Activated CD8-positive, alpha-beta memory T cell treated with anti-CD3 and anti-CD28 coated beads for 48 hours (primary cell): ENCODE measurements around the gene FYN.

Experiments
- DNase-seq, 3 experiments: peaks; one replicate each; pipeline ENCODE4 v3.0.0-alpha.2; 2020; ENCODE audit warnings: low read depth in 2 of 3, low spot score in 2 of 3

The FYN gene

DNA sequence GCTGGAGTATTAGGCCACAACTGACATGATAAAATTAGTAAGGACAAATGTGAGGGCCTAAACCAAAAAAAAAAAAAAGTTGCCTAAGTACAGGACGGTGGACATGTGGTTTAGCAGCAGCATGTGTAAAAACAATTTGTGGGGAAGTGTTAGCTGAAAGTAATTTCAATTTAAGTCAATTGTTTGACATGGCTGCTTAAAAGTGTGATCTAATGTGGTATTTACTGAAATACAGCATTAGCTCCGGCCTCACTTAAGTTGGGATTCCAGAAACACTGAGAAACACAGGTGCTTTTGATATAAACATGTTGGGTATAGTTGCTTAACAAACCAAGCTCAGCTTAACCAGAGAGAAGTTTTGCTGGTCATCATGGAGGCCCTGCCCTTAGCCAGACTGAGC lies 119.7 kb downstream of the FYN start:
- DNase-seq = no peak

DNA sequence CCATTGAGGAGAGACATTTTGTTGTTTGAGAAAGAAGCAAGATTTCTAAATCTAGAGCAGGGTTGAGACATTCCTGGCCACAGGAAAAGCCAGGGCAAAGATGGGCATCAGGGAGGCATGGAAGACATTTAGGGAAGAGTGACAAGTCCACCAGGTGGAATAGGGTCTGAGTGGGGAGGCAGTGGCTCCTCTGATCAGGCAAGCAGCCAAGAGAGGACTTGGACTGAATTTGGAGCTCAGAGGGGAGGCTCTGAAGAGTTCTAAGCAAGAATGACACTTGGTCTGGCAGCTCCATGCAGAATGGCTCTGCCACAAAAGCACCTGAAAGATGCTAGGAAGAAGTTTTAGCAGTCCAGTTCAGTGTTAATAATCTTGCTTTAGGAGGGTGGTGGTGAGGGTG lies 120.8 kb downstream of the FYN start:
- DNase-seq = no peak

DNA sequence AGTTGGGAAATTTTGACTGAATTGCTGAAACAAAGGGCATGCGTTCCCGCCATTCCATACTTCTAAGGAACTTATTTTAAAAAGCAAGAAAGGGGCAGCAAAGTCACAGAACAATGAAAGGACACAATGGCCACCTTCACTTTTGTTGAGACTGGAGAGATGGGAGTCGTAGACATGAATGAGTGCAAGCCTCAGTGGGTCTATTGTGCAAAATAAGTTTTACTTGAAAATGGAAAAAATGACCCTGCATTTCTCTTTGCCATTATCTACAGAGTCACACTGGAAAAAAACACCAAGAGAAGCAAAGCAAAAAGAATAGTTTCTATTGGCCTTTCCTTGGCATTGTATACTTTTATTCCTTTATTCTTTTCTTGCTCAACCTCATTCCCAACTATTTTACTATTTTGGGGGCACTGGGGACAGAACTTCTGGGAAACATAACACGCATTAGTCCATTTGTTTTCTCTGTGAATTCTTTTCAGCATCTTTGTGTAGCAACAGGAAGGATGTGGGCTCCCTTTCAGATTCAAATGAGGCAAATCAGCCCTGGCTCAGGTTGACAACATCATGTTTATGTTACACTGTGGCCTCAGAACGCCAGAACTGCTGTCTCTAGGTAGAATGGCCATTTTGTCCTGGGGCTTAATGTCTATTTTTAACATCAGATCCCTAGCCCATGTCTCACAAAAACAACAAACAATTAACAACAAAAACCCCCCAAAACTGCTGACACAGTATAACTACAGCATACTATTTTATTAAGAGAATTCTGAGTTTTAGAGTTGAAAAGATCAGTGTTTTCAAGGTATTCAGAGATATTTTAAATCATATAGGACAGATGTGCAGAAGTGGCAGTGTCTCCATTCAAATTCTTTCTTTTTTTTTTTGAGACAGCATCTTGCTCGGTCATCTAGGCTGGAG lies 122.2 kb downstream of the FYN start:
- no peak for DNase-seq

DNA sequence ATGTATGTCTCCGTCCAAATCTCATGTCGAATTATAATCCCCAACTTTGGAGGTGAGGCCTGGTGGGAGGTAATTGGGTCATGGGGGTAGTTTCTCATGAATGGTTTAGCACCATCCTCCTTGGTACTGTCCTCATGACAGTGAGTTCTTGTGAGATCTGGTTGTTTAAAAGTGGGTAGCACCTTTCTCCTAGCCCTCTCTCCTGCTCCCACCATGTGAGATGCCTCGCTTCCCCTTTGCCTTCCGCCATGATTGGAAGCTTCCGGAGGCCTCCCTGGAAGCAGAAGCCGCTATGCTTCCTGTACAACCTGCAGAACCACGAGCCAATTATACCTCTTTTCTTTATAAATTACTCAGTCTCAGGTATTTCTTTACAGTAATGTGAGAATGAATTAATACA lies 123.1 kb downstream of the FYN start:
- DNase-seq = no peak

DNA sequence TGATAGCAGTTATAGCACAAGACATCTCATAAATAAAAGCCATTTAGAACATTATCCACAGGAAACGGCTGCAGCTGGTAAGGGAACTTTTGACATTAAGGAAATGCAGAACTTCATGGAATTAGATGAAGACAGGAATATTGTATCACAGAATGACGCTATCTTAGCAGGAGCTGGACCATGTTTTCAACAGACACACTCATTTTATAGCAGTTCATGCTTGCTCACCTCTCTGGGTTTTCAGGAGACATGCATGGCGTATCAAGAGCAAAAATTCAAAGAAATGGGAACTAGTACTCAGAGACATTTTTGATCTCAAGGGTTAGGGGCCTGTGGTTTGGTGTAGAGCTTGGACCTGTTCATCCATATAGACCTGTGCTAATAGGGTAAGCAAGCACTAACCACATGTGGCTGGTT lies 125.0 kb downstream of the FYN start:
- no peak for DNase-seq

DNA sequence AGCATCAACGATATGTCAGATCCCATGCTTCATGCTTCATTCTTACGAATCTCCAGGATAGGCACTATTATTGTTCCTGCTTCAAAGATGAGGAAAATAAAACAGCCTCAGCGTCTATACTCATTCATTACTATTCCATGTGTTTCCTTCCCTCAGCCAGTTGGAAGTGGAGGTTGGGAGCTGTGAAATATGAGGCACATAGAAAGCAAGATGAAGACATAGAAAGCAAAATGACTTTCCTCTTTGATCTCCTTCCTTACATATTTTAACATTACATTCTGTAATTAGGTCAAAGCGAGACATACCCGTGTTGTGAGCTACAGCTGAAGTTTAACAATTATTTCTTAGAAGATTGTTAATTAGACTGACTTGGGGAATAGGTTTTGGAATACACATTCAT lies 125.4 kb downstream of the FYN start:
- no peak for DNase-seq

DNA sequence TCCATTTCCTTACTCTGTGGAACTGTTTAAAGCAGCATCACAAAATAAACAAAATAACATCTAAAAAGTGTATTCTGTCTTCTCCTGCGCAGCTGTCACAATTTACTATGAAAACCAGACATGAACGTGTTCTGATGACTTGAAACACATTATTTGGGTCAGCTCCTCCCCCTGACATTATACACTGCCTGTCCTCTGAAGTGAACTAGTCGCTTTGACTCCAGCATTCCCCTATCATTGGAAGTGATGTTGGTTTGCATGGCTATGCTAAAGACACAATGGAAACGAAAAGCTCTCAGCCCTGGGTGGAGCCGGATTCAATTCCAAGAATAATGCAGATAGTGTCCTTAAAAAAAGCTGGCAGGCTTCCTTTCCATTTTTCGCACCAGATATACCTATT lies 125.9 kb downstream of the FYN start:
- DNase-seq = no peak

DNA sequence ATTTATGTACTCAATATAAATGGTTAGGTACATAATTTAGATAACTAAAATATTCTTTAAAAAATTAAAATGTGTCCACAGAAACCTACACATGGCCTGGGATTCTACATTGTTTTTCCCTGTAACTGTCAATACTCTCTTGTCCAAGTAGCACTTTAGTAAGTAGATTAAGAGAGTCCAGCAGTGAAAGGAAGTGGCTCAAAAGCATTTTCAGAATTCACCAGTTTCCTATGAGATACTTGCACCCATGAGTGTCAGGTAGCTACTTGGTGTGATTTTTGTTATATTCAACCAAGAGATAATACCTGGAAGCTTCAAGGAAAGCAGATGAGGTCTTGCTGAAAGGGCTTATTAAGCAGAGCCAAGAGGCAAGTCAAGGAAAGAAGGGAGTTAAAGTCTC lies 126.3 kb downstream of the FYN start:
- no peak for DNase-seq

DNA sequence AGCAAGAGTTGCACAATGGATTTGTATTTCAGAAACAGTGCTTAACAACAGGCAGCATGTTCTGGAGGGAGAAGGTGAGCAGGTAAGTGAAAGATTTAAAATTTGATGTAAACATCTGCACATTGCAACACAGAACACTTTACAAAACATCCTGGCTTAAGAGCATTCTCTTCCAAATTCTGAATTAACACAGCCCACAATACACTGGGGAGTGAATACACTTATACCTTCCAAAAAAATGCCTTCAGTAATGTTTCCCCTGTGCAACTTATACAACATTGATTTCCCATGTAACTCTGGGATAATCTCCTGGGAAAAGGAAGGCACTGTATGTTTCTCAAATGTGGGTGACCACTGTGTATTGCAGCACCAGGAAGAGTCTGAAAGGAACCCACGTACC lies 127.6 kb downstream of the FYN start:
- no peak for DNase-seq

DNA sequence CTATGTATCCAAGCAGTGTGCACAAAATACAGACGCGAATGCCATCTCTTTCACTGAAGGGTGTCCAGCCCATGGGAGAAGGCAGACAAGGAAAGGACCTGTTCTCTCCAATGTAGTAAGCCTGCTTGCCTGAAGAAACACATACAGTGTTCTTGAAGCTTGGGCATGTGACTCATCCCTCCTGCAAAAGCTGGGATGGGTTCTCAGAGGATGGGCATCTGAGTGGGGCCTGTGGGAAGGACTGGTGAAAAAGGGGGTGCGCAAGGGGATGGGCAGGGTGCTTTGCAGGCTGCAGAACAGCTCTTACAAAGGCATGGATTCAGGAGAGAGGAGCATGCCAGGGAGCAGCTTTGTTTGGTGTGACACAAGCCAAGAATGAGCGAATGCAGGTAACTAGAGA lies 128.1 kb downstream of the FYN start:
- DNase-seq = no peak

DNA sequence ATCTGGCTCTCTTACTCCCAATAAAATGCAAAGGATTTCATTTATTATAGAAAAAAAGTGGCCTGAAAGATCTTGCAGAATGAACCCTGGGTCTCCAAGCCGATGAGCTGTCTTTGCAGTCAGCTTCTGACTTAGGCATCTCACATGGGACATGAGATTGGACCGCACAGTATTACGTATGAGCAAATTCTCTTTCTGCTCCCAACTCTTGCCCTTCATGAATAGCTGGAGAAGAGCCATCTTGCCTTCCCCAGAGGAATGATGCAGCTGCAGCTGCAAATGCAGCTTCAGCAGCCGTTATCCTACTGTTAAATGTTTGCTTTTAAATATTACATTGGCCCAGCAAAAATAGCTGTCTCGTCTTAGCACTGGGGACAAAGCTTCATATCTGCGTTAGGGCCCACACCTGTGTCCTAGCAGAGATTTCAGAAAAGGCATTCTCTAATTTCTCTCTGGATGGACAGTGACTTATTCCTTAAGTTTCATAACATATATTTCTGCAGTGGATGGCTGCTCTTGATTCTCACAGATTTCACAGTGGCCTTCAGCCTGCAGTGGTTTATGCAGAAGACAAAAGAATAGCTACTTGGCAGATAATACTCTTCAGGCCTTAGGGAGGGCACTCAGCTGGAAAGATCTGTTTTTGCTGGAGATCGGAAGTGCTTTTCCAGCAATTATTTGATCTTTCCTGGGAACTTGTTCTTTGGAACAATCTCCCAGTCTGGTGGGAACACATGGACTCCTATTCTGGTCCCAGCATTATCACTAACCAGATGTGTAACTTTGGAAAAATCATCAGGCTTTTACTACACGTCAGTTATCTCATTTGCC lies 129.2 kb downstream of the FYN start:
- no peak for DNase-seq

DNA sequence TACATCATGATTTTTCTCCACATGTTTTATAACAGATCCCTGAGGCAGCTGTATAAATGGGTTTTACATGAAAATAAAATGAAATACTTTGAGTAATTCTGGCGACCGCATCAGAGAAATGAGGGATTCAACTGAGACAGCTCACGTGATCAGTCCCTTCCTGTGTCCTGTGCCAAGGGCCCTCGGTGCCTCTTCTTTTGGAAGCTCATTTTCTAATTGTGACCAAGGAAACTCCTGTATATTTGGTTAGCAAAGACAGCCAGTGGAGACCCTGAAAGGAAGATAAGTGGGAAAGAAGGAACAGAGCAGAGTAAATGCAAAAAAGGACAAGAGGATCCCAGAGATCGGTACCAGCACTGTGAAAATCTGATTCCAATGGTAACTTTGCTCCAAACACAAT lies 129.9 kb downstream of the FYN start:
- DNase-seq = no peak

DNA sequence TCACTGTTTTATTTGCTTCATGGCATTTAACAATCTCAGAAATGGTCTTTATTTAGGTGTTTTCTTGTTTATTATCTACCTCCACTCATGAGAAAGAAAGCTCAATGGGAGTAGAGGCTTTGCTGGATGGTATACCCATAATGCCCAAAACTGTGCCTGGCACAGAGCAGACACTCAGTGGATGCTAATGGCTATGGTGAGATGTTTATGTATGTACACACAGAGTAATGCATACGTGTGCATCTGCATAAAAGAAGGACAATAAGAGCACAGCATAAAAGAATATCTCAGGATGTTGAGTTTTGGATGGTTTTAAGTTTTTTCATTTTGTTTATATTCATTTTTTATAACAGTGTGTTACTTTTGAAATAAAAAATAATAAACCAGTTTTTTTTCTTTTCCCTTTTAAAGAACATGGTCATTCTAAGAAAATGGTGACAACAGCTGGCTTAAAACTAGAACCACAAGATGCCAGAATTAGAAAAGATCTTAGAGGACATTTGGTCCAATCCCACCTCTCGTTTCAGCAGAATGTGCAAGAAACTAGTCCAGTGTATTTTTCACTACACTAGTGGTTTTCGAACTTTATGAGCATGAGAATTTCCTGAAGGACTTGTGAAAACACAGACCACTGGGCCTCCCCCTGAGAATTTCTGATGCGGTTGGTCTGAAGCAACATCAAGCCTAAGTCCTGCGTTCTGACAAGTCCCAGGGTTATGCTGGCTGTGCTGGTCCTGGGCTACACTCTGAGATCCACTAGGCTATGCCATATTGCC lies 131.9 kb downstream of the FYN start:
- no peak for DNase-seq

DNA sequence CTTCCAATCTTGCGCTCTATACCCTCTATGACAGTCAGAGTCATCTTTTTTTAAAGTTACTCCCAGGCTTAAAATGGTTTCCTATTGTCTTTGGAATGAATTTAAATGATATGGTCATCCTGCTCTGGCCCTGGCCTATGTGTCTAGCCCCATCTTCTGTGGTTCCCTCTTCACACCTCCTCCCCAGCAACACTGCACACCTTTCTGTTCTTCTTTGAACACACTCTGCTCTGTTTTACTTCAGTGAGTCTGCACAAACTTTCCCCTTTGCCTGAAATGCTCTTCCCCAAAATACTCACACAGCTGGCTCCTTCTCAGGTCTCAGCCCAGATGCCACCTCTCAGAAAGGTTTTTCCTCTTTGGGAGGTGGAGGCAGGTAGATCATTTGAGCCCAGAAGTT lies 132.7 kb downstream of the FYN start:
- no peak for DNase-seq

DNA sequence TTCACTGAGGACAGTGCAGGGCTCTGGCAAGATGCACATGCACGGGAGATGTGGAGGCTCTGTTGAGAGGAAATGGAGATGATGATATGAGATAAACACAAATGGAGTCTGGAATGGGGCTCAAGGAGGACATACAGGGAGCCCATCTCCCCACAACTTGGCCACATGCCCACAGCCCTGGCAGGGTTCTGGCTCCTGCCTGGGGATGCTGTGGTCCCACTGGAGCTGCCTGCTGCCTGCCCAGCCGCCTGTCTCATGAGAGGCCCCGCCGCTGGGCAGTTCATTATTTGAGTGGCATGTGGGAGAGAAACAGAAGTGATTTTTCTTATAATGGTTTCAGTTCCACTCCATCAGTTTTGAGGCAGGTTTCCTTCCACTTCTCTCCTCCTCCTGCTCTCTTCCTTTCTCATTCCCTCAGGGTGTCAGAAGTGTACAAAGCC lies 134.0 kb downstream of the FYN start:
- no peak for DNase-seq

DNA sequence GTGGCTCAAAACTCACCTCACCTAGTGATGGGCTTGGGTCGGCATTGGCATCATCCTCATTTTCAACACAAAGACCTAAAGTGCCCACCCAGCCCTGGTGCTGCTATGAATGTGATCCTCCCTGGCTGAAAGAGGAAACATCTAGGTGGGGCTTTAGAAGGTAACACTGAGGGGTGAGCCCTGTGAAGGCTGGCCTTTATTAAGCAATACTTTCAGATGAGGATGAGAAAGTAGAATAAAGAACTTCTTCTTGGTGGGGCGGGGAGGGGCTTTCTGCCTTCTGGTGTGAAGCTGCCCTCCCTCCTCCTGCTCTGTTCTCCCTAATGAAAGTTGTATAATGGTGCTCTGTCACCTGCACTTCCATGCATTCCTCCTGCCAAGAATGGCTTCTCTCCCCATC lies 134.6 kb downstream of the FYN start:
- DNase-seq = no peak

DNA sequence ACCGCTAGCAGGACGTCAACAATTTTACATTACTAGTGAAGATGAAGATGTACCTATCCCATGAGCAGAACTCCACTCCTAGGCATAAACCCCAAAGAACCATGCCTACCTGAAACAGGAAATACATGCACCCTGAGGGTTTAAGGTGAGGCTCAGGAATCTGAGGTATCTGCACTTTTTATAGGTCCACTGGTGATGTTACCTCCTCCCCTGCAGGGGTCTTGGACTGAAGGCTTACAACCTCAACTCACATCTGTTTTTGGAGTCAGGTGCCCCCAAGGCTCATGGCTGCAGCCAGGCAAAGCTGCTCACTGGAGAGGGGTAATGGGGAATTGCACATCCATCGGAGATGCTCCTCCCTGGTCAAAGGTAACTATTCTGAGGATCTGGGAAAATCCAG lies 135.1 kb downstream of the FYN start:
- DNase-seq = no peak

DNA sequence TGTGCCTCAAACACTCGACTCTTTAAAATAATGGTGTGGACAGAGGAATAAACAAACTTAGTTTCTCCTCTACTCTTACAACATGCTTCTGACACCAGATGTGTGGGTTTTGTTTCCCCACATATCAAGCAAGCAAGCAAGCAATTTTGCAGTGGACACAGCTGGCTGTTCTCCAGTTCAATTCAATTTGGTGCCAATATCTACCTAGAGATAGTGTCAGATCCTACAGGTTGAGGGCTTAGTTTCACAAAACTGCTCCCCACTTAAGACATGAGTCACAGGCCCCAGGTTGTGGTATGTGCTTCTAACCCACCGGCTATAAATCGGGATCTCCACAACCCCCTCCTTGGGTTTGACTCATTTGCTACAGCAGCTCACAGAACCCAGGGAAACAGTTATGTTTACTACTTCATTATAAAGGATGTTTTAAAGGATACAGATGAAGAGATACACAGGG lies 136.2 kb downstream of the FYN start:
- no peak for DNase-seq

DNA sequence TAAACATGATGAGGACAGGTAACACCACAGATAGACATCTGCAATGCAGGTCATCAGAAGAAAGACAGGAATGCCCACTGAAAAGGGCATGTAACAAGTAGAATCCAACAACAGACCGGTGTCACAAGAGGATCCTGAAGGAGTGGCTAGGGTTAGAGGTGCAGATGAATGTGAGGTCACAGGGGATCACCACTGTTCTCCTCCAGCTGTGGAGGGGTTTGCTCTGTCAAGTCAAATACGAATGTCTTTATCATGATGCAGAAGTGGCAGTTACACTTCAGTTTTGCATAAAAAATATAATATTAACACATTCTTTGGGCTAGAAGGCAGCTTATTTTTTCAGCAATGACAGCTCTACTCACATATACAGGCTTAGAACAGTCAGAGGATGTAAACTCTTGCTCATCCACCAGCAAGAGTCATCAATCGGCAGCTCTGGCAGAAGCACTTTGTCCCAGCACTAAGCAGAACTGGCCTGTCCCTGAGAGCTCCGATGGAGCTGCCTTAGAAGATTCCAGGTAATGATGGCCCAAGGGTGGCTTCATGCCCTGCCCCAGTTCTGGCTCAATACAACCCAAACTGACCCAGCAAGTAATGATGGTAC lies 137.1 kb downstream of the FYN start:
- DNase-seq = no peak

DNA sequence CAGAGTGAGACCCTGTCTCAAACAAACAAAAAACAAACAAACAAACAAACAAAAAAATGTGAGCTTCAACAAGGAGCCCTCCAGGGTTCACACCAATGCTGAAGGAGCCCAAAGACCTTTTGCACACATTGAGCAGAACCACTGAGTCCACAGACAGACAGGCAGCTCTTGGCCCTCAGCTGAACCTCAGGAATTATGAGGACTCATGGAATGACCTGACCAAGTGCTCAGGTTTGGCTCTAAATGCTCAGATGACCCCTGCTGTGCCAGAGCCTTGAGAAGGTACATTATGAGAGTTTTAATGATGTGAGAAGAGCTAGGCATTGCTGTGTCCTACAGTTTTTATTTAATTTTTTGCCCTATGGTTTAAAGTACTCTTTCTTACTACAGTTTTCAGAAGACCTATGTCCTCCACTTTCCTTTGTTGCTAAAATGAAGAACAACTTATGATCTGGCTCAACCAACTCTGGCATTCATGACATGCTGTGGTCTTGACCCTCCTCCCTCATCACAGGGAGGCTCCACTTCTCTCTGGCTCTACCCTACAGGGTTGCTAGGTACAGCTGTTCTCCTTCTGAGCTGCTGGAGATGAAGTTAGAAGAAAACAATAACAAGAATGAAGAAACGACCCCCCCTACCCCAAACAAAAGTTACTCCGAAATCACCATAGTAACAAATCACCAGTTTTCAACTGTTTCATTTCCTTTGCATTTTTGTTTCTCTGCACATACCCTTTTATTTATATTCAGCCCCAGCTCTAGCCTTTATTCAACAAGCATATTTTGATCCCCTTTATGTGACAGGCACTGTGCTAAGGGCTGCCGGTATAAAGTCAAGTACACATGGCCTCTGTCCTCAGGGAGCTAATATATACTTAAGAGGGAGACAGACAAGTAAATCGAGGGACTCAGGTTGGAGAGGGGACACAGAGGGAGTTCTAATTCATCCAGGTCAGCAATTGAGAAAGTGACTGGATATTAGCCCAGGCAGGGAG lies 138.9 kb downstream of the FYN start:
- DNase-seq = no peak
